ENCODE measurements around the gene S1PR4. TPM values are rescaled to one million over a fixed set of nuclear protein-coding genes. Genes with fewer than 3 reads are reported as not detected.
"Not testable (repeated sequence)": the region's sequence is repeated elsewhere in the genome, so short reads cannot be mapped to it uniquely, and the experiment has no call there.

S1PR4 gene
- total RNA-seq, 2 experiments from 2014 or later, result 29.0 to 32.2 TPM

GRCh38 chr19:3190470-3190770 is 11.9 kb downstream of the S1PR4 start:
- no peak for ATAC-seq
- H3K9me3 Mint-ChIP-seq (ENCODE audit: low read depth), result no peaks in the 10 kb centered on the region
- H3K27ac Mint-ChIP-seq, result no peak overlapping the region
- CTCF ChIA-PET, result no interaction called here
- no peak overlapping the region for H3K4me3 Mint-ChIP-seq
- DNase-seq, result no peak
- POLR2A ChIA-PET, result no interaction called here
- H3K36me3 Mint-ChIP-seq (ENCODE audit: low read depth), result peaks cover 28% of the 10 kb centered on the region
- no peaks in the 10 kb centered on the region for H3K27me3 Mint-ChIP-seq
- intact Hi-C loops (cut with DNase I, micrococcal nuclease), result no loop called here
- H3K4me1 Mint-ChIP-seq, result peaks cover 32% of the 10 kb centered on the region

- Mint-ChIP-seq H3K9me3 (ENCODE audit: low read depth) (no peaks in the 10 kb centered on the region), H3K36me3 (ENCODE audit: low read depth) (peaks cover 31% of the 10 kb centered on the region), H3K27me3 (no peaks in the 10 kb centered on the region), H3K4me3 (no peak overlapping the region), H3K27ac (no peak overlapping the region), H3K4me1 (peaks cover 32% of the 10 kb centered on the region)
- no peak for DNase-seq
- ATAC-seq, result no peak
- POLR2A ChIA-PET, result no interaction called here
- intact Hi-C loops (cut with DNase I, micrococcal nuclease), result no loop called here
- CTCF ChIA-PET, result no interaction called here
Measured at GRCh38 chr19:3190921-3191805, 12.6 kb downstream of the S1PR4 start.

GRCh38 chr19:3191806-3192104 is 13.2 kb downstream of the S1PR4 start:
- H3K9me3 Mint-ChIP-seq (ENCODE audit: low read depth); ATAC-seq; intact Hi-C loops (cut with DNase I, micrococcal nuclease); H3K27ac Mint-ChIP-seq; DNase-seq; H3K4me3 Mint-ChIP-seq; H3K27me3 Mint-ChIP-seq; CTCF ChIA-PET; POLR2A ChIA-PET: not testable (repeated sequence)
- Mint-ChIP-seq H3K4me1 (peaks cover 30% of the 10 kb centered on the region), H3K36me3 (ENCODE audit: low read depth) (peaks cover 27% of the 10 kb centered on the region)

- ChIA-PET POLR2A (no interaction called here), CTCF (no interaction called here)
- peaks cover 23% of the 10 kb centered on the region for H3K36me3 Mint-ChIP-seq (ENCODE audit: low read depth)
- DNase-seq, result no peak
- no peak overlapping the region for H3K4me3 Mint-ChIP-seq
- H3K4me1 Mint-ChIP-seq, result peaks cover 25% of the 10 kb centered on the region
- no peaks in the 10 kb centered on the region for H3K27me3 Mint-ChIP-seq
- intact Hi-C loops (cut with DNase I, micrococcal nuclease), result no loop called here
- ATAC-seq, result no peak
- no peaks in the 10 kb centered on the region for H3K9me3 Mint-ChIP-seq (ENCODE audit: low read depth)
- H3K27ac Mint-ChIP-seq, result no peak overlapping the region
Measured at GRCh38 chr19:3192228-3192635, 13.7 kb downstream of the S1PR4 start.

GRCh38 chr19:3192684-3193083 is 14.1 kb downstream of the S1PR4 start:
- Mint-ChIP-seq H3K4me3 (no peak overlapping the region), H3K27me3 (no peaks in the 10 kb centered on the region), H3K36me3 (ENCODE audit: low read depth) (peaks cover 22% of the 10 kb centered on the region), H3K4me1 (peaks cover 21% of the 10 kb centered on the region), H3K9me3 (ENCODE audit: low read depth) (no peaks in the 10 kb centered on the region), H3K27ac (no peak overlapping the region)
- CTCF ChIA-PET, result no interaction called here
- no peak for DNase-seq
- no peak for ATAC-seq
- intact Hi-C loops (cut with DNase I, micrococcal nuclease), result no loop called here
- POLR2A ChIA-PET, result no interaction called here

- peaks cover 18% of the 10 kb centered on the region for H3K36me3 Mint-ChIP-seq (ENCODE audit: low read depth)
- POLR2A ChIA-PET, result no interaction called here
- intact Hi-C loops (cut with DNase I, micrococcal nuclease), result no loop called here
- CTCF ChIA-PET, result interaction anchor here (0.6 kb wide), 1 partner anchor 49 kb away, joined by 3 read pairs; no protein-coding TSS in a partner anchor
- no peak overlapping the region for H3K27ac Mint-ChIP-seq
- DNase-seq, result no peak
- H3K4me3 Mint-ChIP-seq, result no peak overlapping the region
- no peak for ATAC-seq
- no peaks in the 10 kb centered on the region for H3K27me3 Mint-ChIP-seq
- H3K9me3 Mint-ChIP-seq (ENCODE audit: low read depth), result no peaks in the 10 kb centered on the region
- peaks cover 13% of the 10 kb centered on the region for H3K4me1 Mint-ChIP-seq
Measured at GRCh38 chr19:3193256-3194105, 14.9 kb downstream of the S1PR4 start.

GRCh38 chr19:3194106-3195087 is 15.8 kb downstream of the S1PR4 start:
- ATAC-seq (no peak), DNase-seq (no peak)
- Mint-ChIP-seq H3K9me3 (ENCODE audit: low read depth) (no peaks in the 10 kb centered on the region), H3K27me3 (no peaks in the 10 kb centered on the region), H3K4me3 (no peak overlapping the region), H3K36me3 (ENCODE audit: low read depth) (peaks cover 15% of the 10 kb centered on the region), H3K4me1 (peaks cover 4% of the 10 kb centered on the region), H3K27ac (no peak overlapping the region)
- intact Hi-C loops (cut with DNase I, micrococcal nuclease), result no loop called here
- POLR2A ChIA-PET, result no interaction called here
- CTCF ChIA-PET, result interaction anchor here (0.6 kb wide), 2 partner anchors 39 to 394 kb away, joined by 3 read pairs; no protein-coding TSS in a partner anchor

- POLR2A ChIA-PET, result interaction anchor here (0.7 kb wide), 1 partner anchor 141 kb away, joined by 3 read pairs; no protein-coding TSS in a partner anchor
- ATAC-seq (no peak), DNase-seq (no peak)
- CTCF ChIA-PET, result interaction anchor here (0.6 kb wide), 1 partner anchor 36 kb away, joined by 3 read pairs; no protein-coding TSS in a partner anchor
- H3K4me3 Mint-ChIP-seq, result no peak overlapping the region
- no peak overlapping the region for H3K27ac Mint-ChIP-seq
- H3K9me3 Mint-ChIP-seq (ENCODE audit: low read depth), result no peaks in the 10 kb centered on the region
- peaks cover 14% of the 10 kb centered on the region for H3K36me3 Mint-ChIP-seq (ENCODE audit: low read depth)
- no peaks in the 10 kb centered on the region for H3K4me1 Mint-ChIP-seq
- H3K27me3 Mint-ChIP-seq, result no peaks in the 10 kb centered on the region
- intact Hi-C loops (cut with DNase I, micrococcal nuclease), result no loop called here
Measured at GRCh38 chr19:3196064-3196932, 17.7 kb downstream of the S1PR4 start.

- no peak overlapping the region for H3K27ac Mint-ChIP-seq
- no peaks in the 10 kb centered on the region for H3K4me1 Mint-ChIP-seq
- CTCF ChIA-PET, result no interaction called here
- POLR2A ChIA-PET, result no interaction called here
- H3K9me3 Mint-ChIP-seq (ENCODE audit: low read depth), result no peaks in the 10 kb centered on the region
- H3K27me3 Mint-ChIP-seq, result no peaks in the 10 kb centered on the region
- DNase-seq, result no peak
- H3K36me3 Mint-ChIP-seq (ENCODE audit: low read depth), result peaks cover 14% of the 10 kb centered on the region
- intact Hi-C loops (cut with DNase I, micrococcal nuclease), result no loop called here
- H3K4me3 Mint-ChIP-seq, result no peak overlapping the region
- no peak for ATAC-seq
Measured at GRCh38 chr19:3196933-3197205, 18.3 kb downstream of the S1PR4 start.

- intact Hi-C loops (cut with DNase I, micrococcal nuclease), result no loop called here
- CTCF ChIA-PET, result interaction anchor here (0.6 kb wide), 1 partner anchor 11 kb away, joined by 3 read pairs; no protein-coding TSS in a partner anchor
Measured at GRCh38 chr19:3198901-3199700, 20.5 kb downstream of the S1PR4 start.

More at GRCh38 chr19:3198901-3199700, 20.5 kb downstream of the S1PR4 start:
- Mint-ChIP-seq H3K27me3 (no peaks in the 10 kb centered on the region), H3K27ac (no peak overlapping the region), H3K36me3 (ENCODE audit: low read depth) (peaks cover 10% of the 10 kb centered on the region), H3K4me3 (no peak overlapping the region), H3K9me3 (ENCODE audit: low read depth) (no peaks in the 10 kb centered on the region), H3K4me1 (no peaks in the 10 kb centered on the region)
- POLR2A ChIA-PET, result no interaction called here
- no peak for DNase-seq
- ATAC-seq, result no peak
